Stimulated activated CD4-positive, alpha-beta T cell treated with anti-CD3 and anti-CD28 coated beads, Interleukin-4, amount 100 ng/mL, for 24 hours (primary cell): ENCODE results near the gene CAMKV.
A peak's percentile ranks its signal among the peaks of the same experiment; 100 is the strongest.
"Not testable (repeated sequence)": the region's sequence is repeated elsewhere in the genome, so short reads cannot be mapped to it uniquely, and the experiment has no call there.

ENCODE experiments used
- DNase-seq: peaks from one replicate; pipeline ENCODE4 v3.0.0-alpha.2; 2020

CAMKV gene

DNA sequence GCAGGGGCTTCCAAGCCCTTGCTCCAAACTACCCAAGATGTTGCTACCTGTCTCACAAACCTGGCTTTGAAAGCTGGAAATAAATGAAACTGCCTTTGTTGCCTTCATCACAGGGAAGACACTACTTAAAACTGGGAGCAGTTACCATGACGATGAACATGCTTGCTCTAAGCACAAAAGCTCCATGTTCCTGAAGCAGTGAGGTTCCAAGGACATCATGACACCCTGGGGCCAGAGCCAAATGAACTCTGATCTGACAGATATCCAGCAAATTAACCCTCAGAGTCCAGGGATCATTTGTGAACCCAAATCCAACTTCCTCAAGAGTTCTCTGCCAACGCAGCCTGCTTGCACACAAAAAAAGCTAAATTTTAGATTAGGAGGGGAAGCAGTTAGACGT, 24.0 kb downstream of the CAMKV start:
- DNase-seq = no peak

DNA sequence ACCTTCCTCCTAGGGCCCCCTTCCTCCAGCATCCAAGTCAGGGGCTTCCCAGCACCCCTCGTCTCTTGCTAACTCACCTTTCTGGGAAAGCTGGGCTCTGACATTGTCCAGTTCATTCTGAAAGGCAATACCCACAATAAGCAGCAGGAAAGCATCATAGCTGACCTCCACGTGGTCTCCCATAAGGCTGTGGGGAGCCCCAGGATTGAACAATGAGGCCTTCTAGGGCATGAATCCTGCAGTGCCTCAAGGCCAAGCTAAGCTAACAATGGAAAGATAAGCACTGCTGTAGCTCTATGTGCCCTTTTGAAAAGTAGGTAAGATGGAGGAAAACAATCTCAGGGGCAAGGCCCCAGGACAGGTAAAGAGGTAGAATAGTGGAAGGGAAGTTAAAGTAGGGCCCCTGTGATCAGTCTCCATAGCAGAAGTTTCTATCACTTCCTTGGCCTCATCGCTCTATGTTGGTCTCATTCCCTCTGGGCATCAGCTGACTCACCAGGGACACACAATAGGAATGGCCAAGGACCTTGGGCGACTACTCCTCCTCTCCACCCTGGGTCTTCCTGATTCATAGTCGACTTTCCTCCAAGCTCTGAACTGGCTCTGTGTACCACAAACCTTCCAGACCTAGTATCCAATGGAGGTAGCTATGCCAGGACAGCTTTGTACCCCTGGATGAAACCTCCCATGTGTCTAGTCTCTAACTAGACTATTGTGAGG, 25.1 kb downstream of the CAMKV start:
- DNase-seq = no peak

DNA sequence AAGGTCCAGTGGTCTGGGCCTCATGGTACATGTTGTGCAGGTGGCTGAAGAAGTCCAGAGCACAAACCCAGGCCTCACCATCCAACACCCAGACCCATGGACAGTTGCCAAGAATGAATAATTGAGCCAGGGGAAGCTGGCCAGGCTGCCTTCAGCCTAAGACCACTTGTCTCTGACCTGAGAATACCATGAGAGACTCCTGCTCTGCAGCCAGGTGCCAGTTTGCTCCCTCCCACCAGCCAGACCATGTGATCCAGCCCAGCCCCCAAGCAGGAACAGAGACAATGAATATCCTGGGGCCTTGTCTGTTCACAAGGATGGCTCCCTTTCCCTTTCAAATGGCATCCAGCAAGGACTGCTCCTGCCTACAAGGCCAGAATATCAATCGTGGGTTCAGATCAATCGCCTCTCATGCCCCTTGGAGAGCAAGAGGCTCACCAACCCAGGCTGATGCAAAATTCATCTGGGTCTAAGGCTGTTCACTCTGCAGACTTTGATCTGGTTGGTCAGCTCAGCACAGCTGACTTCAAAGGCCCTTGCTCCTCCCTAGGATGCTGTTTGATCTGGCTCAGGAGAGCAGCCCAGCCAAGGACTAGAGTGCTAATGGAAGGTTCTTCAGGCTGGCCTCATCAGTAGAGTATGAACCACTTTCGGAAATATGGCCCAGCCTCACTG, 26.7 kb downstream of the CAMKV start:
- DNase-seq = no peak

DNA sequence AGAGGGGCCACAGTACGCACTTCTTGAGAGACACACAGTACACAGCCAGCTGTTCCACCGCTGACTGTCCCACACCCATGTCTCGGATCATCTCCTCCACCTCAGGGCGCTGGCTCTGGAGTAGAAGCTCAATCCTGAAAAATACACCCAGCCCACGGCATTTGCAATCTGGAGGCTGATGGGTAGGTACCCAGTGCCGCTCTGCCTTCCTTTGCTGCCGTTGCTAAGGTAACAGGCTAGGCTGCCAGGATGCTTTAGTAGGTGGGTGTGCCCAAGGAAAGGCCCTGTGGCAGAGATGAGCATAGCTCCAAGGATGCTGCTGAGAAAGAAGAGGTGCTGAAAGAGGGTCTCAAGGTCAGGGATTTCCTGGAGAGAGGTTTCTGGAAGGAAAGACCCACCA, 27.9 kb downstream of the CAMKV start:
- no peak for DNase-seq

DNA sequence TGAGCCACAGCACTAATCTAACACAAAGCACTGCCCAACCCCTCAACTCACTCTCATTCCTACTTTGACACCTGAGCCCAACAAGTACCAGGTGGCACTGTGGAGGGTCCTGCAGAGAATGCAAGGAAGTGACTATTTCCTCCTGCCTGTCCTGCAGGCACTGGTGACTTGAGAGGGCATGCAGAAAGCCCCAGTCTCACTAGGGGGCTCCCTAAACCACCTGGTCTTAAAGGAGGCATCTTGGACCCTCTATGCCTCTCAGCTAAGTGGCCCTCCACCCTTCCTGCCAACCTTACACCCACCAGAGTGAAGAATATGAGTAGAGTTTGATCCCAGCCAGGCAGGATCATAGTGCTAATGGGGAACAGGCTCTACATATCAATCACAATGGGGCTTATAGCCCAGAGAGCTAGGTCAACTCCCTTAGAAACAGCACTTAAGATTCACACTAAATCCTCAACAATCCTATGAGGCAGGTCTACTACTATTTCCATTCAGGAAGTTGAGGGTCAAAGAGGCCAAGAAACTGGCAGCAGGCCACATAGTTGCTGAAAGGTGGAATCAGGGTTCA, 28.5 kb downstream of the CAMKV start:
- DNase-seq = no peak

DNA sequence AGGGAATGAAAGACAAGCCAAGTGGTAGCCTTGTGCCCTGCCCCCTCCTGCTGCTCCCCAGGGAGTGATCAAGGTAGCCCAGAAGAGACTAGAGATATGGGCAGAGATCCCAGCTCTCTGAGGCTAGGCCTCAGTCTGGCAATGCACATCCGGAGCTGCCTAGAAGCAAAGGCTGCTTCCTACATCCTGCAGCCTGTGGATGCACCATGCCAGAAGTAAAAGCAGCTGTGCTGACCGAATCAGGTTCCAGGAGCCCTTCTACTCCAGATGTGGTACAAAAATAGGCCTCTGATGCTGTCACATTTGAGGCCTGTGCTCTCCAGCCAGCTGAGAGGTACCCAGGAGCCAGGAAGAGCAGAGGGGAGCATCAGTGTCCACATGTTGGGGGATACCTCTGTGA, 29.3 kb downstream of the CAMKV start:
- no peak for DNase-seq

DNA sequence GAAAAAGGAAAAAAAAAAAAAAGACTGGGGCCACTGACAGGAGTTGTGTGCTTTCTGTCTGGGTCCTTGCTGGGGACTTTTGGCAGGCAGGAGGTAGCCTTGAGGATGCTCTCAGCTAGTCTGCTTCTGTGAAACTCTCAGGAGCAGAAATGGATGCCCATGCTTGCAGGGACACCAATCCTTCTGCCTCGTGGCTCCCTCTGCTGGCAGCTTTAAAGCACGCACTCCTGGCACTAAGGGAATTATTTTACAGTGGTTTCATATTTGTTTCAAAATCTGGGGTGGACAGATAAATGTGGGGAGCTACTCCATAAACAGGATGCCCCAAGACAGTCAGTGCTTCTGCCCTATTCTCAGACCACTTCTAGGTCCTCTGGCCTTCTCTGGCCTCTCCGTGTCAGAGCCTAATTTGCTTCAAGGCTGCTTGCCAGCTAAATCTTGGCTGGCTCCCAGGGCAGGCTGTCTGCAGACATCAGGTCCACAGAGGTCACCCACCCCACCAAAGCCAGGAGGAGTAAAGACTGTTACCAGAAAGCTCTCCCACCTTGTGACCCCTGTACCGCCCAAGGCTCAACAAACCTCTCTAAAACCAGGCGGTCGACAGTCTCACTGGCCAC, 30.4 kb downstream of the CAMKV start:
- DNase-seq = peak; percentile 82

DNA sequence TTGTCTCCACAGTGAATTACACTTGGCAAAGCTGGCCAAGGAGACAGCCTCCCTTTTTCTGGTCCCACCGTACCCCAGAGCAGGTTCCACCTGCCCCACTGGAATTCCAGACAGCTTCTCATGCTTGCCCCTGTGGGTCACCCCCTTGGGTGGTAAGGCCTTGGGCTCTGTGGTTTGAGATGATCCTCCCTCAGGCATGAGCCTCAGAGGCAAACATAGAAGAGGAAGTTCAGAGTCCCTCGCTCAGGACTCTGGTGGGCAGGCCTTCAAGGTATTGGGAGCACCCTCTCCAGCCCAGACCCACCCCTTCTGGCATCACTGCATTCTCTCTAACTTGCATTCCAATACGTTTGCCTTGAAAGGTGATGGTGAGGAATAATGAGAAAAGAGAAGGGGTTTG, 38.4 kb downstream of the CAMKV start:
- DNase-seq = no peak

DNA sequence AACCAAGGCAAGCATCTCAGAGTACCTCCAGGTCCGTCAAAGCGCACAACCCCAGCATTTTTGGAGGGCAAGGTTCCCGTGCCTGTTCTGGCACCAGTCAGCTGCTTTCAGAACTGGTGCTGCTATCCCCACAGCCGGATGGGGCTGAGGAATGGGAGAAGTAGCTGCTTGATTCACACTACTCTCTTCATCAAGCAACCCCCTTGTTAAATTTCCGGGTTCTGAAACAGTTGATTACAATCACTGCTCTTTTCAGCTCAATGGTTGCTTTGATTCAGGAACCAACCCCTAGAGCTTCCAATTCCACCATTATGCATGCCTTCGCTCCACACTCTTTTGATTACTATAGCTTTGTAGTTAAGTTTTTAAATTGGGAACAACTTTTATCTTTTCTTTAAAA, 43.7 kb downstream of the CAMKV start:
- no peak for DNase-seq

DNA sequence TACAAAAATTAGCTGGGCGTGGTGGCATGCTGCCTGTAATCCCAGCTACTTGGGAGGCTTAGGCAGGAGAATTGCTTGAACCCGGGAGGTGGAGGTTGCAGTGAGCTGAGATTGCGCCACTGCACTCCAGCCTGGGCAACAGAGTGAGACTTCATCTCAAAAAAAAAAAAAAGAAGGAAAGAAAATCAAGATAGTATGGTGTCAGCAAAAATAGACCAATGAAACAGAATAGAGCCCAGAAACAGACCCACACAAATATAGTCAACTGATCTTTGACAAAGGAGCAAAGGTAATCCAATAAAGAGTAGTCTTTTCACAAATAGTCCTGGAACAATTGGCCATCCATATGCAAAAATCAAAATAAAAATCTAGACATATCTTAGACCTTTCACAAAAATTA, 46.6 kb downstream of the CAMKV start:
- not testable (repeated sequence) for DNase-seq

DNA sequence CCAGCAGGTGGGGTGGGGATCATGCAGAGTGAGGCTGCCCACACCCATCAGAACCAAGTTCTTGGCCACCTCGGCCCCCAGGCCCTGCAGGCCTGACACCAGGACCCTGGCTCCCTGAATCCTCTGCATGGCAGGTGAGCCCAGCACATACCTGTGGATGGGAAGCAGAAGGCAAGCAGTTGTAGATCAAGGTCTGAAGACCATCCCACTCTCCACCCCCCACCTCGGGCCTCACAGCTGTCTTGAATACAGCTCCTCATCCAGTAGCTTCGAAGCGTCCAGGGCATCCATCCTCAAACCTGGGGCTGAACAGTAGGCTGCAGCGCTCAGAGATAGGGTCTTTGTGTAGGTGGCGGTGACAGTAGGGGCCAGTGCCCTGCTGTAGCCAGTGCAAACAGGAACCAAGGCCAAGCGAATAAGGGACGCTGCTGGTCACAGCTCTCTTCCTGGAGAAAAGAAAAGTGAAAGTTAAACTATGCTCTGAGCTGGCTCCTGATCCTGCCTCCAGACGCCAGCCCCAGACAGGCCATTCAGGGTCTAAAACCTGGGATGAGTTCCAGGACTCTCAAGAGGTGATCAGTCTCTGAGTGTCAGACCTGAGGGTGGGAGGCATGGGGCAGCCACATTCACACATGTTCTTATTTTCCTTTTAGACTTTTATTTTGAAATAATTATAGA, 56.1 kb downstream of the CAMKV start, which contains the start of gene UBA7:
Gene UBA7 (minus strand): TSS at position 457 of the 678 bp plus-strand sequence. CDS start 166 bp downstream, at position 291.
- peak; percentile 33 for DNase-seq

DNA sequence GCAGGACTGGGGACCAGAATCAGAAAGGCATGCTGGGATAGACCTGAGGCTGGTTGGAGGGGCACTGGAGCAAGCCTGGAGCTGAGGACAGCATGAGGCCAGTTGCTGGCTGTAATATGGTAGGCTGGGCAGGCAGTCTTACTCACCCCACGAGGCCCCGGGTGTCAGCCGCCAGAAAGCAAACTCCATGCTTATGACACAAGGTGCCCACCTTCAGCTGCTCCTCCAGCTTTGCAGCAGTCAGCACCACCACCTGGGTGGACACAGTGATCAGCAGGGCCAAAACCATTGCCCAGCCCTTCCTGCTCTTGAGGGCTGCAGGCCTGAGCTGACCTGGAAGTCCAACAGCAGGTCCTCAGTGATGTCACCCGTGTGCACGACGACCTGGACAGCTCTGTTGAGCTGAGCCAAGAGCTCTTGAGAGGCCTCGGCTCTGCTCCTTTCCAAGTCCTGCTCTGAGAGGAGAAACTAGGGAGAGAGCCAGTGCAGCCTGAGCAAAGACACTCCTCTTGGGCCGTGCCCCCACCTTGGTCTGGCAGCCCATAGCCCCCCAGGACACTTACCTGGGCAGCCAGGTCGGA, 56.7 kb downstream of the CAMKV start:
- no peak for DNase-seq
